Measurements from ENCODE around the gene ACP7. TPM values are rescaled to one million over a fixed set of nuclear protein-coding genes. Genes with fewer than 3 reads are reported as not detected.

The ACP7 gene
- total and polyA plus RNA-seq, 2 experiments from 2014 or later: 0.27 to 0.45 TPM

GRCh38 chr19:39157997-39158389, 73.8 kb downstream of the ACP7 start:
- Mint-ChIP-seq H3K27ac (peak overlapping the region; percentile 30; the same call in 1 of the 2 replicates), H3K4me3 (no peak overlapping the region), H3K4me1 (peaks cover 47% of the 10 kb centered on the region), H3K9me3 (no peaks in the 10 kb centered on the region; the same call in 1 of the 3 replicates), H3K27me3 (ENCODE audit: insufficient read depth, low read depth, poor library complexity) (peaks cover 11% of the 10 kb centered on the region), H3K36me3 (ENCODE audit: low read depth) (no peaks in the 10 kb centered on the region; the same call in 1 of the 3 replicates)
- H3K4me3 ChIP-seq: no peak overlapping the region
- TF ChIP-seq REST (IDR thresholded peaks at IDR 0.05; ENCODE audit: unreplicated experiment) (no peak), CREB1 (CRISPR knock-in tag; IDR thresholded peaks at IDR 0.05; ENCODE audit: low read depth) (no peak), NANOG (IDR thresholded peaks at IDR 0.05; ENCODE audit: borderline replicate concordance) (no peak), CTCF (conservative IDR thresholded peaks at IDR 0.05; ENCODE audit: low read depth in 2 of 2) (no peak)
- peaks cover 17% of the 10 kb centered on the region for H3K4me1 ChIP-seq (ENCODE audit: insufficient read depth)
- no peak overlapping the region for H3K27ac ChIP-seq (ENCODE audit: low read depth)
- H3F3A ChIP-seq (replicated peaks; ENCODE audit: low read depth): no peaks in the 10 kb centered on the region
- H3K36me3 ChIP-seq (ENCODE audit: insufficient read depth): no peaks in the 10 kb centered on the region
- H3K4me2 ChIP-seq: no peak overlapping the region
- H4K20me1 ChIP-seq (replicated peaks; ENCODE audit: insufficient read depth): peaks cover 5% of the 10 kb centered on the region; the same call in 1 of the 2 replicates
- H3K9me2 ChIP-seq (ENCODE audit: insufficient read depth): no peaks in the 10 kb centered on the region
- no peak overlapping the region for H2AFZ ChIP-seq
- peaks cover 38% of the 10 kb centered on the region for H3K79me2 ChIP-seq (replicated peaks; ENCODE audit: insufficient read depth)
- DNase-seq (ENCODE audit: low spot score): no peak
- no peak for ATAC-seq
- H3K27me3 ChIP-seq (ENCODE audit: insufficient read depth): no peaks in the 10 kb centered on the region

GRCh38 chr19:39158646-39159260, 74.6 kb downstream of the ACP7 start:
- H3K79me2 ChIP-seq (replicated peaks; ENCODE audit: insufficient read depth): peaks cover 42% of the 10 kb centered on the region
- Mint-ChIP-seq H3K36me3 (ENCODE audit: low read depth) (no peaks in the 10 kb centered on the region; the same call in 1 of the 3 replicates), H3K9me3 (no peaks in the 10 kb centered on the region; the same call in 1 of the 3 replicates), H3K4me3 (no peak overlapping the region), H3K4me1 (peaks cover 46% of the 10 kb centered on the region), H3K27ac (no peak overlapping the region), H3K27me3 (ENCODE audit: insufficient read depth, low read depth, poor library complexity) (peaks cover 12% of the 10 kb centered on the region)
- TF ChIP-seq ZNF462 (CRISPR knock-in tag; IDR thresholded peaks at IDR 0.05): no peak
- no peak overlapping the region for H3K4me2 ChIP-seq
- H3K27me3 ChIP-seq (ENCODE audit: insufficient read depth): no peaks in the 10 kb centered on the region
- no peak for ATAC-seq
- H3K4me1 ChIP-seq (ENCODE audit: insufficient read depth): peaks cover 17% of the 10 kb centered on the region
- no peak overlapping the region for H3K4me3 ChIP-seq
- peaks cover 5% of the 10 kb centered on the region; the same call in 1 of the 2 replicates for H4K20me1 ChIP-seq (replicated peaks; ENCODE audit: insufficient read depth)
- no peak overlapping the region for H2AFZ ChIP-seq
- H3K9me2 ChIP-seq (ENCODE audit: insufficient read depth): no peaks in the 10 kb centered on the region
- no peak overlapping the region for H3K27ac ChIP-seq (ENCODE audit: low read depth)
- no peaks in the 10 kb centered on the region for H3F3A ChIP-seq (replicated peaks; ENCODE audit: low read depth)
- no peak for DNase-seq (ENCODE audit: low spot score)
- no peaks in the 10 kb centered on the region for H3K36me3 ChIP-seq (ENCODE audit: insufficient read depth)
